WTC11 (cell line): ENCODE data around the gene SPEM1. TPM values are rescaled to one million over a fixed set of nuclear protein-coding genes. Genes with fewer than 3 reads are reported as not detected.

Source experiments
- ATAC-seq: fragments of 200-7000 bp; cut with Tn5 transposase; 2 replicates; pipeline ENCODE4 v1.10.0; 2021; ENCODE audit warnings: mild to moderate bottlenecking, moderate library complexity
- CTCF ChIA-PET: fragments of 300-600 bp; sonication (Branson Sonifier 250); formaldehyde crosslinking; loops from one replicate; lab custom pipeline; 2021; ENCODE audit warnings: antibody characterized with exemption; lab: Charles Lee
- POLR2A ChIA-PET: fragments of 350-600 bp; sonication (Branson Sonifier 250); formaldehyde crosslinking; loops from one replicate; lab custom pipeline; 2021; ENCODE audit warnings: antibody characterized with exemption; lab: Charles Lee
- DNase-seq: peaks from one replicate; pipeline ENCODE4 v3.0.0; 2021; ENCODE audit warnings: low spot score
- H3K27ac Mint-ChIP-seq: 2 replicates; pipeline ENCODE4 v1.8.0; 2021; ENCODE audit warnings: mixed read lengths
- H3K27me3 Mint-ChIP-seq: 2 replicates; pipeline ENCODE4 v1.8.0; 2021; ENCODE audit warnings: low read depth, mild to moderate bottlenecking, moderate library complexity, mixed read lengths
- H3K36me3 Mint-ChIP-seq: 2 replicates; pipeline ENCODE4 v1.8.0; 2021; ENCODE audit warnings: mixed read lengths
- H3K4me1 Mint-ChIP-seq: 2 replicates; pipeline ENCODE4 v1.8.0; 2022; ENCODE audit warnings: mixed read lengths
- H3K4me3 Mint-ChIP-seq: 2 replicates; pipeline ENCODE4 v1.8.0; 2021; ENCODE audit warnings: mild to moderate bottlenecking, moderate library complexity, mixed read lengths
- H3K9me3 Mint-ChIP-seq: 2 replicates; pipeline ENCODE4 v1.8.0; 2021; ENCODE audit warnings: mixed read lengths
- ELF4 ChIP-seq: sonication (generic); formaldehyde crosslinking; IDR thresholded peaks from 2 replicates; pipeline ENCODE4 v1.8.1; 2022; ENCODE audit warnings: low read depth, mild to moderate bottlenecking, moderate library complexity, missing genetic modification reagents
- ETV6 ChIP-seq: sonication (generic); formaldehyde crosslinking; IDR thresholded peaks from 2 replicates; pipeline ENCODE4 v1.8.1; 2022; ENCODE audit warnings: mild to moderate bottlenecking, missing genetic modification reagents
- HMGXB4 ChIP-seq: sonication (generic); formaldehyde crosslinking; IDR thresholded peaks from 2 replicates; pipeline ENCODE4 v1.8.1; 2023; ENCODE audit warnings: mild to moderate bottlenecking, moderate library complexity, missing genetic modification reagents
- IRF1 ChIP-seq: sonication (generic); formaldehyde crosslinking; IDR thresholded peaks from 2 replicates; pipeline ENCODE4 v1.8.0; 2023; ENCODE audit warnings: missing genetic modification reagents
- MLX ChIP-seq: sonication (generic); formaldehyde crosslinking; IDR thresholded peaks from 2 replicates; pipeline ENCODE4 v1.8.1; 2023; ENCODE audit warnings: mild to moderate bottlenecking, missing genetic modification reagents, moderate library complexity
- MXD4 ChIP-seq: fragments of 250-450 bp; sonication (Bioruptor Pico); IDR thresholded peaks from 2 replicates; pipeline ENCODE4 v1.8.0; 2021; ENCODE audit warnings: mild to moderate bottlenecking, moderate library complexity, borderline replicate concordance
- NR2C2 ChIP-seq: sonication (generic); formaldehyde crosslinking; IDR thresholded peaks from 2 replicates; pipeline ENCODE4 v1.8.0; 2022; ENCODE audit warnings: mild to moderate bottlenecking, missing genetic modification reagents
- NR3C1 ChIP-seq: sonication (generic); formaldehyde crosslinking; conservative IDR thresholded peaks from 2 replicates; pipeline ENCODE4 v1.8.1; 2023; ENCODE audit warnings: low read depth, mild to moderate bottlenecking, missing genetic modification reagents
- OVOL2 ChIP-seq: fragments of 250-450 bp; sonication (Bioruptor Pico); IDR thresholded peaks from 2 replicates; pipeline ENCODE4 v1.9.0; 2021; ENCODE audit warnings: mild to moderate bottlenecking, borderline replicate concordance
- USF2 ChIP-seq: sonication (generic); formaldehyde crosslinking; IDR thresholded peaks from 2 replicates; pipeline ENCODE4 v1.8.1; 2023; ENCODE audit warnings: mild to moderate bottlenecking, missing genetic modification reagents, moderate library complexity
- ZBTB21 ChIP-seq: sonication (generic); formaldehyde crosslinking; IDR thresholded peaks from 2 replicates; pipeline ENCODE4 v1.8.1; 2023; ENCODE audit warnings: mild to moderate bottlenecking, missing genetic modification reagents, borderline replicate concordance
- ZNF219 ChIP-seq: sonication (generic); formaldehyde crosslinking; IDR thresholded peaks from 2 replicates; pipeline ENCODE4 v1.8.0; 2023; ENCODE audit warnings: missing genetic modification reagents, mild to moderate bottlenecking, borderline replicate concordance
- ZNF232 ChIP-seq: sonication (generic); formaldehyde crosslinking; IDR thresholded peaks from 2 replicates; pipeline ENCODE4 v1.8.0; 2022; ENCODE audit warnings: mild to moderate bottlenecking, missing genetic modification reagents
- ZNF281 ChIP-seq: sonication (generic); formaldehyde crosslinking; IDR thresholded peaks from 2 replicates; pipeline ENCODE4 v1.8.0; 2023; ENCODE audit warnings: mild to moderate bottlenecking, missing genetic modification reagents
- ZNF671 ChIP-seq: fragments of 250-450 bp; sonication (Bioruptor Pico); IDR thresholded peaks from 2 replicates; pipeline ENCODE4 v1.8.0; 2021; ENCODE audit warnings: mild to moderate bottlenecking
- total RNA-seq: library from RNA; stranded (reverse); gene quantifications from 3 replicates; pipeline ENCODE4 v1.2.3, GENCODE V29; 2021

Gene SPEM1
- total RNA-seq, 1 experiment from 2014 or later, result 0.35 TPM

- no peak for TF ChIP-seq ZNF281 (CRISPR knock-in tag)
These were observed 39.1 kb upstream of the SPEM1 start, which contains the start of gene TNK1 (continued) for GRCh38 chr17:7380855-7381683.

- Mint-ChIP-seq H3K27me3 (peaks cover 48% of the 10 kb centered on the region), H3K4me3 (no peak overlapping the region), H3K36me3 (no peaks in the 10 kb centered on the region; the same call in none of the 2 replicates), H3K4me1 (peaks cover 26% of the 10 kb centered on the region), H3K9me3 (peaks cover 8% of the 10 kb centered on the region), H3K27ac (no peak overlapping the region)
- no peak for ATAC-seq
- POLR2A ChIA-PET, result no interaction called here
- no peak for TF ChIP-seq OVOL2
- DNase-seq, result no peak
- CTCF ChIA-PET, result interaction anchor here (0.5 to 1.6 kb wide), 2 partner anchors 15 to 480 kb away, joined by 5 to 6 read pairs; no protein-coding TSS in a partner anchor
These were observed 37.2 kb upstream of the SPEM1 start for GRCh38 chr17:7382901-7383300.

GRCh38 chr17:7383371-7383741 lies 36.8 kb upstream of the SPEM1 start:
- Mint-ChIP-seq H3K9me3 (peaks cover 8% of the 10 kb centered on the region), H3K27ac (no peak overlapping the region), H3K4me3 (peak overlapping the region; percentile 58), H3K36me3 (no peaks in the 10 kb centered on the region; the same call in none of the 2 replicates), H3K4me1 (peaks cover 26% of the 10 kb centered on the region), H3K27me3 (peaks cover 46% of the 10 kb centered on the region)
- POLR2A ChIA-PET, result interaction anchor here (1.9 kb wide), 1 partner anchor 10 kb away, joined by 7 read pairs; the partner anchor contains the start of gene PLSCR3
- no peak for ATAC-seq
- no peak for DNase-seq
- TF ChIP-seq ZBTB21 (CRISPR knock-in tag) (0 out of 2 replicates have a peak, but pooled peaks have one; percentile 13), NR3C1 (CRISPR knock-in tag) (no peak), IRF1 (CRISPR knock-in tag) (no peak), ZNF219 (no peak)
- CTCF ChIA-PET, result interaction anchor here (1.4 to 2.4 kb wide), 4 partner anchors 15 to 177 kb away, joined by 4 to 10 read pairs (median 6); no protein-coding TSS in a partner anchor

GRCh38 chr17:7383742-7384488 lies 36.2 kb upstream of the SPEM1 start:
- ATAC-seq, result peak; percentile 85
- CTCF ChIA-PET, result interaction anchor here (1.0 to 2.4 kb wide), 9 partner anchors 10 to 176 kb away, joined by 3 to 10 read pairs (median 4); partner anchors contain the start of genes ACAP1, PLSCR3, TMEM102 and TMEM256
- TF ChIP-seq MLX (CRISPR knock-in tag), result no peak
- 0 out of 2 replicates have a peak, but pooled peaks have one; percentile 63 for TF ChIP-seq ETV6 (CRISPR knock-in tag)
- TF ChIP-seq OVOL2, result no peak
- peak; percentile 66; the same call in 1 of the 2 replicates for TF ChIP-seq ZNF232 (CRISPR knock-in tag)
- peak; percentile 58; the same call in 1 of the 2 replicates for TF ChIP-seq USF2
- 0 out of 2 replicates have a peak, but pooled peaks have one; percentile 50 for TF ChIP-seq HMGXB4 (CRISPR knock-in tag)
- TF ChIP-seq MXD4 (CRISPR knock-in tag), result no peak
- TF ChIP-seq ZNF281 (CRISPR knock-in tag), result no peak; the same call in 1 of the 2 replicates
- peak; percentile 59 for TF ChIP-seq ZBTB21 (CRISPR knock-in tag)
- no peak for TF ChIP-seq ELF4 (CRISPR knock-in tag)
- peak; percentile 29; the same call in 1 of the 2 replicates for TF ChIP-seq NR2C2 (CRISPR knock-in tag)
- no peak for TF ChIP-seq ZNF671 (CRISPR knock-in tag)

More at GRCh38 chr17:7383742-7384488, 36.2 kb upstream of the SPEM1 start:
- POLR2A ChIA-PET, result interaction anchor here (0.9 to 1.9 kb wide), 2 partner anchors 9 to 20 kb away, joined by 3 to 7 read pairs; partner anchors contain the start of genes PLSCR3 and TMEM256
- Mint-ChIP-seq H3K9me3 (peaks cover 8% of the 10 kb centered on the region), H3K27ac (no peak overlapping the region), H3K4me1 (peaks cover 26% of the 10 kb centered on the region), H3K4me3 (peak overlapping the region; percentile 58), H3K36me3 (peaks cover under 1% of the 10 kb centered on the region), H3K27me3 (peaks cover 45% of the 10 kb centered on the region)
- peak; percentile 87 for DNase-seq
